ENCODE measurements around the gene CAMTA1. TPM values are rescaled to one million over a fixed set of nuclear protein-coding genes. Genes with fewer than 3 reads are reported as not detected.

CAMTA1 gene
- total RNA-seq, 2 donors from 2014 or later, result 55.3 to 69.5 TPM

DNA sequence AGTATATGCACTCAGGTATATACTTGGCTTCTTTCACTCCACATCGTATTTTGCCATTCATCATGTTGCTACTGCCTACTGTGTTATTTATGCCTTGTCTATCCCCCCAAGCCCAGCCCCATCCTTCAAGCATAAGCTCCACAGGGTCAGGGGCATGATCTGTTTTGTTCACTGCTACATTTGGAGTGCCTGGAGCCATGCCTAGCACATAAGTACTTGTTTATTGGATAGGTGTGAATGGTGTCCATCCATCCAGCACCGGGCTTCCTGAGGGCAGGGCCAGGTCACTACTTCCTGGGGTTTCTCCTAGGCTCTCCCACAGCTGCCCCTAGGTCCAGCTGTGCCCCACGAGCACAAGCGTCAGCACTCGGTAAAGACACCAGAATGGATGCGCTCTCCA, 696.8 kb downstream of the CAMTA1 start:
- Mint-ChIP-seq H3K36me3 (ENCODE audit: low read depth) (no peaks in the 10 kb centered on the region), H3K4me3 (no peak overlapping the region), H3K4me1 (no peaks in the 10 kb centered on the region), H3K27me3 (peaks cover 12% of the 10 kb centered on the region), H3K27ac (no peak overlapping the region)
- ATAC-seq, result no peak
- no peaks in the 10 kb centered on the region for H3K9me3 ChIP-seq (ENCODE audit: control insufficient read depth, low read length, poor library complexity, severe bottlenecking)
- no peak for DNase-seq

DNA sequence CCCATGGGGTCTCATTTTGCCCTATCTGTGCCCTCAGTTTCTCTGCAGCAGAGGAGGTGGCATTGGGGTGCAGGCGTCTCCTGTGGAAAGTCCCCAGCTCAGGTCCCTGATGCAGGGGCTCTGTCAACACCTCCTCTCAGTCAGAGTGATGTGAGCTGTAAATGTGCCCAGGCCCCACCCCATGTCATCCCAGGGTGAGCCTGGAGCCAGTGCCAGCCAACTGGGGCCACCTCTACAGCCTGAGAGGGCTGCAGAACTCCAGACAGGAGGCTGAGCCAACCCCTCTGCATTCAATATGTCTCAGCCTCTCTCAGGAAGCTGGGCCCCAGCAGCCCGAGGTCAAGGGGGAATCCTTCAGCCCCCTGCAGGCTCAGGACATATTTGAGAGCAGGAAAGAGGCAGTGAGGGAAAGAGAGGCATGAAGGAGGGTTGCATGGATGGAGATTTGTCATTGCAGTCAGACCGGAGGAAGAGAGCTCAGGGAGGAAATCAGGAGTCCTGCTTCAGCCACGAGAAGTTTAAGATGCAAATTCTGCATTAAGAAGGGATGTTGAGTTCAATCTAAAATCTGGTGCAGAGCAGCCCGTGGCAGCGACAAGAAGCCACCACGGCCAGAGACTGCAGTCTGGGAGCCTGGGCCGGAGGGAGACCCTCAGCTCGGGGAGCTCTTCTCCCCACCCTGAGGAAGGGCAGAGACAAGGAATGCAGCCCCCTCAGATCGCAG, 697.7 kb downstream of the CAMTA1 start:
- Mint-ChIP-seq H3K4me3 (no peak overlapping the region), H3K36me3 (ENCODE audit: low read depth) (no peaks in the 10 kb centered on the region), H3K27ac (no peak overlapping the region), H3K4me1 (peaks cover 3% of the 10 kb centered on the region), H3K27me3 (peaks cover 14% of the 10 kb centered on the region)
- no peak for DNase-seq
- no peak for ATAC-seq
- no peaks in the 10 kb centered on the region for H3K9me3 ChIP-seq (ENCODE audit: control insufficient read depth, low read length, poor library complexity, severe bottlenecking)

DNA sequence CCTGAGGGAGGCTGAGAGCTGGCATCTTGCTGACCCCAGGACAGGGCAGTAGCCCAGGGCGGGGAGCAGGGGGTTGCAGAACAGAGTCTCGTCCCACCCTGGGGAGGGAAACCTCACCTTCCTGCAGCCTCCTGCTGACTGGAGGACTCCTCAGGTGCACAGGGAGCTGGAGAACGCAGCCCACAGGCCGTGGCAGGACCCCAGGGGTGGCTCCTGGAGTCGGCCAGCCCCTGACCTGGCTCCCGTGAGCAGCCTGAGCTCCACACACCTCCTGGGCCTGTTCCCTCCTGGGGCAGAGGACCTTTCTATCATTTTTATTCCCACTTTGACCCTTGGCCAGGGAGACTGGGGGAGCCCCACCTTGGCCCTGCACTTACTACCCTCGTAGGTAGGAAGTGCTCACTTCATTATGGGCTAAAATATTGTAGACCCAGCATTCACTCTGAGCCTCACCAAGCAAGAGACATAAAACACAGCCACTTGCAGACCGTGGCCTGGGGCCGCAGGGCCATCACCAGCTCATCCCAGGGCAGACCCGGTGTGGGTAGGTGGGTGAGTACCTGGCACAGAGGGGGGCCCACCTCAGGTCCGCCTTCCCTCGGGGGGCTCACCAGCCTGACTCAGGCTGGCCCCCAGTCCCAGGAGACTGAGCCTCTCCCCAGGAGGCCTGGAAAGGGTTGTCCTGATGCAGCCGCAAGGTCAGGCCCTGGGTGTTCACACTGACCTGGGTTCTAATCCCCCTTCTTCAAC, 698.6 kb downstream of the CAMTA1 start:
- Mint-ChIP-seq H3K4me3 (no peak overlapping the region), H3K4me1 (peaks cover 4% of the 10 kb centered on the region), H3K36me3 (ENCODE audit: low read depth) (no peaks in the 10 kb centered on the region), H3K27ac (no peak overlapping the region), H3K27me3 (peaks cover 21% of the 10 kb centered on the region)
- DNase-seq, result no peak
- ATAC-seq, result no peak
- no peaks in the 10 kb centered on the region for H3K9me3 ChIP-seq (ENCODE audit: control insufficient read depth, low read length, poor library complexity, severe bottlenecking)

DNA sequence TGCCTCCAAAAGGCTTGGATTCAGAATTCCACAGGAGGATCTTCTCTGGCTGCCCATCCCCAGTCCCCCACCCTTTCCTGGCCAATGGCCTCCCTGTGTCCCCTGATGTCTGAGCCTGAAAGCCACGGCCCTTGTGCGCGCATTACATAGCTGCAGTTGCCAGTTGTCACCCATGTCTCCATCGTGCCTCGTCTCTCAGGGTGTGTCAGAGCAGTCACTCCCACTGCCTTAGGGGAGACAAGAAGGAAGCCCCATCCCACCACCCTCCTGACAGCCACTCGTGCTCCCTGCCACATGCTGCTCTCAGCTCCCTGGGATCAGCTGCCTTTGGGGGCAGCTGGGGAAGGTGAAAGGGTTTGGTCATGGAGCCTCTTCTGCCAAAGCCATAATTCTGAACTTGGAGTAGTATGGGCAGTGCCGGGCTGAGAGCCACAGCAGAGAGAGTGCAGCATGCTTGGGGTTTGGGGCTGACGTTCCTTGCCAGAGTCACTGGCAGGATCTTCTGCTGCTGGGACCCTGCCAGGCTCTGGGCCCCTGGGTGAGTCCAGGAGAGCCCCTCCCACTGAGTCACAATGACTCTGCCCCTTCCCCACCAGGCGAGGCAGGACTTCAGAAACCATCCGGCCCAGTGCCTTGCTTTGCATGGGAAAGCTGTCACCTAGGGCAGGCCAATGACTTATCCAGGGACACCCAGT, 700.0 kb downstream of the CAMTA1 start:
- no peaks in the 10 kb centered on the region for H3K36me3 Mint-ChIP-seq (ENCODE audit: low read depth)
- H3K4me1 Mint-ChIP-seq, result peaks cover 4% of the 10 kb centered on the region
- ATAC-seq (no peak), DNase-seq (no peak)
- peaks cover 27% of the 10 kb centered on the region for H3K27me3 Mint-ChIP-seq
- no peaks in the 10 kb centered on the region for H3K9me3 ChIP-seq (ENCODE audit: control insufficient read depth, low read length, poor library complexity, severe bottlenecking)
- H3K4me3 Mint-ChIP-seq, result no peak overlapping the region
- no peak overlapping the region for H3K27ac Mint-ChIP-seq

DNA sequence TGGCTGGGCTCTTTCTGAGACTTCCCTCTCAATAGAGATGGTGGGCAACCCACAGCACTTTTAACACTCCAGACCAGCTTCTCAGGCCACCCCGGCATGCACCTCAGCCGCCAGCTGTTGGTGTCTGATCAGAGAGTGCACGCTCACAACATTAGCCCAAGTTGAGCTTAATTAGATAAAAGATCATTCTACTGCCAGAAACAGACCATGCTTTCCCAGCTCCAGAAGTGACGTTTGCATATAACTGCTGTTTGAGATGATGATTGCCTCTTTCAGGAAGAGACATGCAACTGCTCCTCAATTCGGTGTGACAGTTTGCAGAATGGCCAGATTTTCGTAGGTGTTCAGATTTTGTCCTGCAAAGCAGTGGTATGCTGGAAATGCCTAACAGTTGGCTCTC, 700.6 kb downstream of the CAMTA1 start:
- H3K9me3 ChIP-seq (ENCODE audit: control insufficient read depth, low read length, poor library complexity, severe bottlenecking), result no peaks in the 10 kb centered on the region
- H3K4me1 Mint-ChIP-seq, result peaks cover 4% of the 10 kb centered on the region
- no peak overlapping the region for H3K27ac Mint-ChIP-seq
- H3K36me3 Mint-ChIP-seq (ENCODE audit: low read depth), result no peaks in the 10 kb centered on the region
- no peak overlapping the region for H3K4me3 Mint-ChIP-seq
- no peak for DNase-seq
- ATAC-seq, result no peak
- H3K27me3 Mint-ChIP-seq, result peaks cover 27% of the 10 kb centered on the region

DNA sequence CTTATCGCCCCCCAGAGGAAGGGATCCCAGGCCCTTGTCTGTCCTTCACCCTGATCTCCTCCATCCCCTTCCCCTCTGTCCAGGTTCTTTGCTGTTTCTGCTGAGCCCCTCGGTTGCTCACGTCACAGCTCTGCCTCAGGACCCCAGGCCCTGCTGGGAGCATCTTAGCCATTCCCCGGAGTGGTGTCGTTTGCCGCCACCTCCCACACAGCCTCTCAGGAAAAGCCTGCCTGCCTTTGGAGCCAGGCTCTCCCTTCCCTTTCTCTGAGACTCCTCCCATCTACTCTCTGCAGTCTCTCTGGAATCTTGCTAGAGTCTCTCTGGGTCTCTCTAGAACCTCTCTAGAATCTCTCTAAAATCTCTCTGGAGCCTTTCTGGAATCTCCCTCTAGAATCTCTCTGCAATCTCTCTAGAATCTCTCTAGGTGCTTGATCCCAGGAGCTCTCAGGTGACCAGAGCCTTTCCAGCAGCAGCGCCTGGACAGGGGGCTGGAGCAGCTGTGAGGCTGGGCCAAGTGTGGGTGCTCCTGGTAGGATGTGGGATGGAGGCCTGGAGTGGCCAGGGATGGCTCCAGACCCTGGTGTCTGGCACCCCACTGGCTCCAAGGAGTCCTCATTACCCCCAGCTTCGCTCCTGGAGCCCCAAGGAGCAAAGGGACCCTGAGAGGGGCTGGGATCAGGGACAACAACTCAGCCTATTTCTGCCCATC, 702.7 kb downstream of the CAMTA1 start:
- H3K27ac Mint-ChIP-seq, result no peak overlapping the region
- no peak overlapping the region for H3K4me3 Mint-ChIP-seq
- peaks cover 4% of the 10 kb centered on the region for H3K4me1 Mint-ChIP-seq
- ATAC-seq, result no peak
- no peaks in the 10 kb centered on the region for H3K36me3 Mint-ChIP-seq (ENCODE audit: low read depth)
- H3K9me3 ChIP-seq (ENCODE audit: control insufficient read depth, low read length, poor library complexity, severe bottlenecking), result no peaks in the 10 kb centered on the region
- peaks cover 24% of the 10 kb centered on the region for H3K27me3 Mint-ChIP-seq
- no peak for DNase-seq

DNA sequence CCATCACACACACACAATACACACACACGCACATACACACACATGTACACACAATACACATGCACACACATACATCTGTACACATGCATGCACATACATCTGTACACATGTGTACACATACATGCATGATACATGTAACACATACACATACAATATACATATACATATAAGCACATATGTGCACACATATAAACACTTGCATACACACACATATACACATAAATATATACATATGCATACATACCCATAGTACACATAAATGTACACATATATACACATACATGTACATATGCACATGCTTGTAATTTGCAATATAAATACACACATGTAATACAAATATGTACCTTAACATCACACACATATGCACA, 703.2 kb downstream of the CAMTA1 start:
- peaks cover 4% of the 10 kb centered on the region for H3K4me1 Mint-ChIP-seq
- no peaks in the 10 kb centered on the region for H3K9me3 ChIP-seq (ENCODE audit: control insufficient read depth, low read length, poor library complexity, severe bottlenecking)
- H3K27ac Mint-ChIP-seq, result no peak overlapping the region
- no peak overlapping the region for H3K4me3 Mint-ChIP-seq
- peaks cover 21% of the 10 kb centered on the region for H3K27me3 Mint-ChIP-seq
- H3K36me3 Mint-ChIP-seq (ENCODE audit: low read depth), result no peaks in the 10 kb centered on the region
- no peak for DNase-seq
- ATAC-seq, result no peak

DNA sequence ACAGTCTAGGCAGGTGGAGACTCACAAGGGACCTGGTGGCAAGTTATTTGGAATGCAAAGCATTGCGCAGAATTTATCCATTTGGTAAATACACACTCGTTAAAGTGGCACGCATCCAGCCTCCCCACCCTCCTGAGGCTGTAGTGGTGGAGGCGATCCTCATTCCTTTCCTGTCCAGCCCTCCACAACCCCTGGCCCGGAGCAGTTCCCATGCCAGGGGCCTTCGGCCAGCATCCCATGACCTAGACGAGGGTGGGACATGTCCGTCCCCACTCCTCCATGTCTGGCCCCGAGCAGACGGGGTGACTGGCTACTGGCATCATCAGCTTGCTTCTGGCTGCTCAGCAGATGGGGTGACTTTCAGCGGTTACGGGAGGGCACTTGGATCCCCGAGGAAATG, 704.3 kb downstream of the CAMTA1 start:
- Mint-ChIP-seq H3K27me3 (peaks cover 21% of the 10 kb centered on the region), H3K4me1 (peaks cover 4% of the 10 kb centered on the region), H3K27ac (no peak overlapping the region), H3K36me3 (ENCODE audit: low read depth) (no peaks in the 10 kb centered on the region), H3K4me3 (no peak overlapping the region)
- H3K9me3 ChIP-seq (ENCODE audit: control insufficient read depth, low read length, poor library complexity, severe bottlenecking), result no peaks in the 10 kb centered on the region
- no peak for ATAC-seq
- DNase-seq, result no peak

DNA sequence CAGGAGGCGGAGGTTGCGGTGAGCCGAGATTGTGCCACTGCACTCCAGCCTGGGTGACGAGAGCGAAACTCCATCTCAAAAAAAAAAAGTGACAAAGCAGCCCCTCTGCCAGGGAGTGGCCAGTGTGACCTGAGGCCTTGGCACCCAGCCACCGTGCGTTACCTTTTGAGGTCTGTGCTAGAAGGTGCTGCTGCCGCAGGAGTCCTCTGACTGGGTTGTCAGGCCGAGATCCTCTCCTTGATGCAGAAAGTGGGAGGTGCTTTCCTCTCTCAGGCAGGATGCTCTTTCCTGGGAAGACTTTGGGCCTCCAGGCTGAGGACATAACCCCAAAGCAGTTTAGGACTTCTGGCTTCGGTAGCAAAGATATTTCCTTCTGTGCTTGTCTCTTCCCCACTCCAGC, 705.3 kb downstream of the CAMTA1 start:
- ATAC-seq, result no peak

DNA sequence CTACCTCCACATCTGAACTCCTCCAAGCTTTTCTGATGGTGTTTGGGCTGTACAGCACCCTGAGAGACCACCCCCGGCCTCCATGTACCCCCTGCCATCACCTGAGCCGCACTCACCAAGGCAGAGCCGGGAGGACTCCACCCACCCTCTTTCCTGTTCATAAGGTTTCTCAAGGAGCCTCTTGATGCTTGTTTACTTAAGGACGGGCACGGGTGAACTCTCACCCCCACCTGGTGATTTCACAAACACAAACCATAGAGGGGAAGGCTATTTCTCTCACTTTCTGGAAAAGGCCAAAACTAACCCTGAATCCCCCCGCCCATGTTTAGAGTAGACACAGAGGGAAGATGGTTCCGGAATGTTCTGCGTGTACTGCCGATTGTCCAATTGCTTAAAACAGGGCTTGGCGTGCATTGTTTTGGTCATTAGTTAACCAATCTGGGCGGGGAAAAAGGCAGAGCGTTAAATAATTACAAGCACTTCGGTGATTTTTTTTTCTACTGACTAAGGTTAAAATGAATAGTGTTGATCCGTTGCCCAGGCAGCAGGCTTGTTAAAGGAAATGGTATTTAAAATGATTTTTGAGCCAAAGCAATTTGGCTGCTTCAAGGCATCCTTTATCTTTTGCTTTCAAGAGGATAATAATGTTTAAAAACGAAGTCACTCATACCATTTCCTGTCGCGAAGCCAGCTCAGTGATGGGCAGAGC, 706.0 kb downstream of the CAMTA1 start:
- ATAC-seq (no peak), DNase-seq (no peak)
- H3K9me3 ChIP-seq (ENCODE audit: control insufficient read depth, low read length, poor library complexity, severe bottlenecking), result no peaks in the 10 kb centered on the region
- Mint-ChIP-seq H3K27ac (no peak overlapping the region), H3K36me3 (ENCODE audit: low read depth) (no peaks in the 10 kb centered on the region), H3K4me1 (peaks cover 4% of the 10 kb centered on the region), H3K4me3 (no peak overlapping the region), H3K27me3 (peaks cover 21% of the 10 kb centered on the region)

More for the DNA sequence above, 705.3 kb downstream of the CAMTA1 start:
- H3K4me1 Mint-ChIP-seq, result peaks cover 4% of the 10 kb centered on the region
- no peak for DNase-seq
- no peak overlapping the region for H3K4me3 Mint-ChIP-seq
- peaks cover 21% of the 10 kb centered on the region for H3K27me3 Mint-ChIP-seq
- H3K27ac Mint-ChIP-seq, result no peak overlapping the region
- H3K36me3 Mint-ChIP-seq (ENCODE audit: low read depth), result no peaks in the 10 kb centered on the region
- no peaks in the 10 kb centered on the region for H3K9me3 ChIP-seq (ENCODE audit: control insufficient read depth, low read length, poor library complexity, severe bottlenecking)

DNA sequence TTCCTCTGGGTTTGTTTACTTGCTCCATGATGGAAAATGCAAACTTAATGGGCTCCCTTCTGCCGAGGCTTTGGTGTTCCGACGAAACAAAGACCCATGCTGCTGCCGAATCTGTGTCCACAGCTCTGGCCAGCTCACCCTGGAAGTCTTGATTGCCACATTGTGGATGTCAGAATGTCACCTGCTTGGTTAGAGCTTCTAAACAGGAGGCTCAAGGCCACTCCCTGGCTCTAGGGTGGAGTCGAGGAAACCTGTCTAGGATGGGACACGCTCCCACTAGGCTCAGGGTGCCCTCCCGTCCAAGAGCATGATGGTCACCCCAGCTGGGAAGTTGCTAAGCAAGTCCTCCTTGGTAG, 706.5 kb downstream of the CAMTA1 start:
- Mint-ChIP-seq H3K27me3 (peaks cover 17% of the 10 kb centered on the region), H3K36me3 (ENCODE audit: low read depth) (no peaks in the 10 kb centered on the region), H3K27ac (no peak overlapping the region), H3K4me3 (no peak overlapping the region), H3K4me1 (peaks cover 4% of the 10 kb centered on the region)
- H3K9me3 ChIP-seq (ENCODE audit: control insufficient read depth, low read length, poor library complexity, severe bottlenecking), result no peaks in the 10 kb centered on the region
- DNase-seq (no peak), ATAC-seq (no peak)

DNA sequence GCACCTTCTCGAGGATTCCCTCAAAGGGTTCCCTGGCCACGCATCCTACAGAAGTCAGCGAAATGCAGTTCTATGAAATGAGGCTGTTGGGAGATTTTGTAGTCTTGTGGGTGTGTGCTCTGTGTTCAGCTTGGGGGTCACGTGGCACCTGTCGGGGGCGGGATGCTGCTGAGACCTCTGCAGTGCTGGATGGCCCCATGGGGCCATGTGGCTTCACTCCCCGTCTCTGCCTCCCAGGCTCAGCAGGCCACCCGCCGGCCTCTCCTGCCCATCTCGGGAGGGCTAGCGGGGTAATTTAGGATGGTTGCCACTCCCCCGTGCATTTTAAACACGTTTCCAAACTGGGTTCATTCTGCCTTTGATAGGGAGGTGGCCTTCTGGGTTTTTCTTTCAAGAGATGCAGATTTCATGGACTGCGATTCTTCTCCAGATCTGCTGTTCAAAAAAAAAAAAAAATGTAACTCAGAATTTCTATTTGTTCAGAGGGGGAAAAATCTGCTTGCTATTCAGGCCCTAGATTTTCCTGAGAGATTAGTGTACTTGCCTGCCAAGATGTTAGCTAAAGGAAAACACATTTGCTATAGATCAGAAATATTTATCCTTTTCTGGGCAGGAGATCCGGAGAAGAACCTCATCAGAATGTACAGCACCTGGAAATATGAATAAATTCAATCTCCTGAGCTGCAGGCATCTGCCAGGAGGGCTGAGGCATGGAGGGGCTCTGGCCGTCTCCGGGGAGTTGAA, 708.6 kb downstream of the CAMTA1 start:
- ATAC-seq, result no peak
- no peaks in the 10 kb centered on the region for H3K36me3 Mint-ChIP-seq (ENCODE audit: low read depth)
- no peak overlapping the region for H3K27ac Mint-ChIP-seq
- H3K27me3 Mint-ChIP-seq, result peaks cover 6% of the 10 kb centered on the region
- H3K9me3 ChIP-seq (ENCODE audit: control insufficient read depth, low read length, poor library complexity, severe bottlenecking), result no peaks in the 10 kb centered on the region
- no peak overlapping the region for H3K4me3 Mint-ChIP-seq
- no peak for DNase-seq
- H3K4me1 Mint-ChIP-seq, result no peaks in the 10 kb centered on the region
